T-helper 2 cell treated with Interferon-gamma antibody and Interleukin-4, amounts not matched to agents 100 ng/mL and 5 ng/mL, for 36 hours (primary cell): ENCODE data around the gene SLC16A6. TPM values are rescaled to one million over a fixed set of nuclear protein-coding genes. Genes with fewer than 3 reads are reported as not detected.
"Not testable (repeated sequence)": the region's sequence is repeated elsewhere in the genome, so short reads cannot be mapped to it uniquely, and the experiment has no call there.

Experiments used
- intact Hi-C: fragments of 100-400 bp; cut with micrococcal nuclease; formaldehyde crosslinking; loops from one replicate; pipeline ENCODE4 v1.15.1; 2023
- total RNA-seq: library from RNA; stranded (reverse); gene quantifications from 2 replicates; pipeline ENCODE4 v1.2.3, GENCODE V29; 2022

Gene SLC16A6
- total RNA-seq, 1 donor from 2014 or later = 5.7 TPM

DNA sequence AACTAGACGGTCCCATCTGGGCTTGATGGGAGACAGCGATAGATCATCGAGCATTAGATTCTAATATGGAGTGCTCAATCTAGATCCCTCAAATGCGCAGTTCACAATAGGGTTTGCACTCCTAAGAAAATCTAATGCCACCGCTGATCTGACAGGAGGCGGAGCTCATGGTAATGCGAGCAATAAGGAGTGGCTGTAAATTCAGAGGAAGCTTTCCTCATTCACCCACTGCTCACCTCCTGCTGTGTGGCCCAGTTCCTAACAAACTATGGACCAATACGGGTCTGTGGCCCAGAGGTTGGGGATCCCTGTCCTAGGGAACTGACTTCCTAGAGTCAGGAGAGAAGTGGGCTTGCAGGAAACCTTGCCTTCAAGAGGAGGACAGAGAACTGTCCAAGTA lies 68.3 kb downstream of the SLC16A6 start:
- intact Hi-C loops = no loop called here

DNA sequence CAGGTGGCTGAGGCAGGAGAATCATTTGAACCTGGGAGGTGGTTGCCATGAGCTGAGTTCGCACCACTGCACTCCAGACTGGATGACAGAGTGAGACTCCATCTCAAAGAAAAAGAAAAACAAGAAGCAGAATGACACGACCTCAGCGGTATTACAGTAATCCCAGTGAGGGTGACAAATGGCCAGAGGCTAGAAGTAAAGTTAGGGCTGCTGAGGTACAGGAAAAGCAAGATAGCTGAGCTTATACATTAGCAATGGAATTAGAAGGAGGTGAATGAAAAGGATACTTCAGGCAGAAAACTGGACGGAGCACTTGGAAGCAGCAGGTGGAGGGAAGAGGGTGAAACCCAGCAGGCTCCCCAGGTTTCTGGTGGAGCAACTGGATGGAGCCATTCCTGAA lies 69.1 kb downstream of the SLC16A6 start:
- intact Hi-C loops = no loop called here

DNA sequence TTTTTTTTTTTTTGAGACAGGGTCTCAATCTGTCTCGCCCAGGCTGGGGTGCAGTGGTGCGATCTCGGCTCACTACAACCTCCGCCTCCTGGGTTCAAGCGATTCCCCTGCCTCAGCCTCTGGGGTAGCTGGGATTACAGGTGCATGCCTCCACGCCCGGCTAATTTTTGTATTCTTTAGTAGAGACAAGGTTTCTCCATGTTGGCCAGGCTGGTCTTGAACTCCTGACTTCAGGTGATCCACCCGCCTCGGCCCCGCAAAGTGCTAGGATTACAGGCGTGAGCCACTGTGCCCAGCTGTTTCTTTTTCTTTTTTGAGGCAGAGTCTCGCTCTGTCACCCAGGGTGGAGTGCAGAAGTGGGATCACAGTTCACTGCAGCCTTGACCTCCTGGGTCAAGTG lies 70.1 kb downstream of the SLC16A6 start:
- intact Hi-C loops = not testable (repeated sequence)

DNA sequence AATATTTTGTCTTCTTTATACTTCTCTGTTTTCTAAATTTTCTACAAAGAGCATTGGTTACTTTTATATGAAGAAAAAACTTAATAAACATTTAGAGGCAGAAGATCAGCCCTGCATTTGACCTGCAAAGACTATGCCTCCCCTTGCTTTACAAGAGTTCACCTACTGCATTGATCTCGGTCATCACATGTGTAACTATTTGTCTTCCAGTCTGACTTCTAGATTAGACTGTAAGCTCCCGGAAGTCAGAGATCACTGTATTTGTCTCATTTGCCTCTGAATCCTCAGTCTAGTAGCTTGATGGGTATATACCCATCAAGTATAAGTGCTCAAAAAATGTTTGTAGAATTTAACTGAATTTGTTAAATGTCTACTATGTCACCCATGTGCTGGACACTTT lies 70.7 kb downstream of the SLC16A6 start:
- intact Hi-C loops = not testable (repeated sequence)

DNA sequence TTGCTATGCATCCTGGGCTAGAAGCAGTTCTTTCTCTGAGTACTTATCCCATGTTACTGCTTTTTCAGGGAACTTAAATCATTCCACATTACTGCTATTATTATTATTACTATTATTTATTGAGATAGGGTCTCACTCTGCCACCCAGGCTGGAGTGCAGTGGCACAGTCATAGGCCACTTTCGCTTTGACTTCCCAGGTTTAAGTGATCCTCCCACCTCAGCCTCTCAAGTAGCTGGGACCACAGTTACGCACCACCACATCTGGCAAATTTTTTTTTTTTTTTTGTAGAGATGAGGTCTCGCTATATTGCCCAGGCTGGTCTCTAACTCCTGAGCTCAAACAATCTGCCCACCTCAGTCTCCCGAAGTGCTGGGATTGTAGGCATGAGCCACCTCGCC lies 71.5 kb downstream of the SLC16A6 start:
- intact Hi-C loops = not testable (repeated sequence)

Other genes starting within 250 kb of the SLC16A6 start
- gene AMZ2, start 43.1 kb downstream of the SLC16A6 start, total RNA-seq = 79.7 and 87.5 TPM in 2 replicates
- 10.4 and 11.7 TPM in 2 replicates for gene ARSG, start 368 bp upstream of the SLC16A6 start, total RNA-seq
- gene WIPI1, start 166.4 kb upstream of the SLC16A6 start, total RNA-seq = 19.2 and 21.4 TPM in 2 replicates
- 187 and 190 TPM in 2 replicates for gene PRKAR1A, start 221.3 kb upstream of the SLC16A6 start, total RNA-seq